SJCRH30 (cell line): Measurements from ENCODE around the gene NME3. TPM values are rescaled to one million over a fixed set of nuclear protein-coding genes. Genes with fewer than 3 reads are reported as not detected.
"Not testable (repeated sequence)": the region's sequence is repeated elsewhere in the genome, so short reads cannot be mapped to it uniquely, and the experiment has no call there.

Source experiments
- DNase-seq, 2 experiments: peaks; one replicate each; pipeline ENCODE4 v3.0.0-alpha.2; 2015 to 2020
- H3K27ac ChIP-seq: fragments of 250-450 bp; sonication (Bioruptor Pico); 2 replicates; pipeline ENCODE4 v1.5.1; 2020; ENCODE audit warnings: mild to moderate bottlenecking, moderate library complexity
- H3K27me3 ChIP-seq: fragments of 250-450 bp; sonication (Bioruptor Pico); 2 replicates; pipeline ENCODE4 v1.5.1; 2020; ENCODE audit warnings: mild to moderate bottlenecking, moderate library complexity
- H3K36me3 ChIP-seq: fragments of 250-450 bp; sonication (Bioruptor Pico); 2 replicates; pipeline ENCODE4 v1.5.1; 2020; ENCODE audit warnings: mild to moderate bottlenecking, moderate library complexity
- H3K4me1 ChIP-seq: fragments of 250-450 bp; sonication (Bioruptor Pico); 2 replicates; pipeline ENCODE4 v1.5.1; 2020; ENCODE audit warnings: mild to moderate bottlenecking, moderate library complexity
- H3K4me3 ChIP-seq: fragments of 250-450 bp; sonication (Bioruptor Pico); 2 replicates; pipeline ENCODE4 v1.5.1; 2020; ENCODE audit warnings: mild to moderate bottlenecking, moderate library complexity
- H3K9me3 ChIP-seq: fragments of 250-450 bp; sonication (Bioruptor Pico); replicated peaks from 2 replicates; pipeline ENCODE4 v1.5.1; 2020; ENCODE audit warnings: mild to moderate bottlenecking, moderate library complexity
- total RNA-seq: library from RNA; depleted of rRNA; stranded (reverse); fragments of >200 nt; shearing (Covaris generic); gene quantifications from 2 replicates; pipeline ENCODE4 v1.2.3, GENCODE V29; 2014

The NME3 gene
- total RNA-seq, 1 experiment from 2014 or later = 1.6 TPM

GRCh38 chr16:1808691-1809090, 37.3 kb upstream of the NME3 start:
- Histone ChIP-seq H3K9me3 (no peaks in the 10 kb centered on the region), H3K27me3 (no peaks in the 10 kb centered on the region), H3K4me3 (no peak overlapping the region), H3K27ac (no peak overlapping the region), H3K4me1 (no peaks in the 10 kb centered on the region), H3K36me3 (no peaks in the 10 kb centered on the region)
- no peak for DNase-seq

DNA sequence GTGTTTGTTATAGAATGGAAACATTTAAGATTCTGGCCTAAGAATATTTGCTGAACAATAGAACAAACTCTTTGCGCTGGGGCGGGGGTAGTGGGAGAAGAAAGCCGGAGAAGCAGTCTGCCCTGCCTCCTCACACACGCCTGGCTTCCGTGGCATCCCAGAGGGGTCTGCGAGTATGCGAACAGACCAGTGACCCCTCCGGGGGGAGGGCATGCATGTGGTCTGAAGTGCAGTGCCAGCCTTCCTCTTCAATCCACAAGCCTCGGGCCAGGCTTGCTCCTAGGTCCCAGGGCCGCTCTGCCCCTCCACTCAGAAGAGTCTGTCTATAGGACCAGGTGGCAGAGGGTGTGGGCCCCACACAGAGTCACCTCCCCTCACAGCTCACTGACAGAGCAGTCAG, 36.3 kb upstream of the NME3 start:
- Histone ChIP-seq H3K4me1 (no peaks in the 10 kb centered on the region), H3K4me3 (no peak overlapping the region), H3K9me3 (no peaks in the 10 kb centered on the region), H3K27me3 (no peaks in the 10 kb centered on the region), H3K36me3 (no peaks in the 10 kb centered on the region), H3K27ac (no peak overlapping the region)
- DNase-seq = no peak

GRCh38 chr16:1800701-1801100, 29.4 kb upstream of the NME3 start:
- H3K4me1 ChIP-seq = no peaks in the 10 kb centered on the region
- peaks cover 4% of the 10 kb centered on the region; the same call in 1 of the 2 replicates for H3K9me3 ChIP-seq
- no peak overlapping the region for H3K27ac ChIP-seq
- H3K36me3 ChIP-seq = no peaks in the 10 kb centered on the region
- no peak overlapping the region for H3K4me3 ChIP-seq
- DNase-seq = no peak
- H3K27me3 ChIP-seq = no peaks in the 10 kb centered on the region

DNA sequence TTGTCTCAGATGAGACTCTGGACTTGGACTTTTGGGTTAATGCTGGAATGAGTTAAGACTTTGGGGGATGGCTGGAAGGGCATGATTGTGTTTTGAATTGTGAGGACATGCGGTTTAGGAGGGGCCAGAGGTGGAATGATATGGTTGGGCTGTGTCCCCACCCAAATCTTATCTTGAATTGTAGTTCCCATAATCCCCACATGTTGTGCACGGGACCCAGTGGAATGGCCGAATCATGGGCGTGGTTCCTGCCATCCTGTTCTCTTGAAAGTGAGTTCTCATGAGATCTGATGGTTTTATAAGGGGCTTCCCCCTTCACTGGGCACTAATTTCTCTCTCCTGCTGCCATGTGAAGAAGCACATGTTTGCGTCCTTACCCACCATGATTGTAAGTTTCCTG, 27.9 kb upstream of the NME3 start:
- H3K4me1 ChIP-seq, H3K9me3 ChIP-seq, H3K36me3 ChIP-seq, H3K27ac ChIP-seq, H3K27me3 ChIP-seq, DNase-seq, H3K4me3 ChIP-seq: not testable (repeated sequence)

- DNase-seq = peak in 1 of 2 experiments; percentile 18
- Histone ChIP-seq H3K4me1 (peaks cover 9% of the 10 kb centered on the region; the same call in 1 of the 2 replicates), H3K9me3 (peaks cover 4% of the 10 kb centered on the region; the same call in 1 of the 2 replicates), H3K4me3 (no peak overlapping the region), H3K27me3 (no peaks in the 10 kb centered on the region), H3K36me3 (no peaks in the 10 kb centered on the region), H3K27ac (no peak overlapping the region)
Observed at GRCh38 chr16:1794908-1795666, 23.7 kb upstream of the NME3 start.

DNA sequence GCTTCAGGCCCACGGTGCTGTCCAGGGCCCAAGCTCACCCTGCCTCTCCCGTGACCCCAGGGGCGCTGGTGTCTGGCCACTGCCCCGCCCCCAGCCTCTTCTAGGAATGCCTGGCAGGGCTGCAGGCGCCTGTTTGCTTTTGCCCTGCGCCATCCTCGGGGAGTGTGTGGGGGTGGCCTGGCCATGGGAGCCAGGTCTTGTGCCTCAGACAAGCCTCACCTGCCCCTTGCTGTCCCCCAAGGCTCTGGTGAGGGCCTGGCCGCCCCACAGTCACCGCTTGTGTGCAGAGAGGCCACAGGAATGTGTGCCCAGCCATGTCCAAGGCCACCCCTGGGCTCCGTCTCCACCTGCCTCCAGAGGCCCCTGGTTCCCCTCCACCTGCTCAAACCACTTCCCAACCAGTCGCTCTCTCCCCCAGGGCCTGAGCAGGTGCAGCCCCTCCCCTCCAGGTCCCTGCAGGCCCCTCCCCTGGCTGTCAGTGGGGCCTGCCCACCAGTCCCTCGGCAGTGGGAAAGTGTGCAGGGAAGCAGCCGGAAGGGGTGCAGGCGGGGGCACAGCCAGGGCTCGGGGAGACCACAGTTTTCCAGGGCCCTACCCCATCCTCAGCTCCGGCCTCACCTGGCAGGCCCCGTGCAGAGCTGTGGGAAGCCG, 23.0 kb upstream of the NME3 start:
- Histone ChIP-seq H3K4me3 (no peak overlapping the region), H3K4me1 (peaks cover 9% of the 10 kb centered on the region; the same call in 1 of the 2 replicates), H3K9me3 (peaks cover 4% of the 10 kb centered on the region; the same call in 1 of the 2 replicates), H3K27ac (no peak overlapping the region), H3K27me3 (no peaks in the 10 kb centered on the region), H3K36me3 (peaks cover under 1% of the 10 kb centered on the region; the same call in 1 of the 2 replicates)
- DNase-seq = peak in 1 of 2 experiments; percentile 20

DNA sequence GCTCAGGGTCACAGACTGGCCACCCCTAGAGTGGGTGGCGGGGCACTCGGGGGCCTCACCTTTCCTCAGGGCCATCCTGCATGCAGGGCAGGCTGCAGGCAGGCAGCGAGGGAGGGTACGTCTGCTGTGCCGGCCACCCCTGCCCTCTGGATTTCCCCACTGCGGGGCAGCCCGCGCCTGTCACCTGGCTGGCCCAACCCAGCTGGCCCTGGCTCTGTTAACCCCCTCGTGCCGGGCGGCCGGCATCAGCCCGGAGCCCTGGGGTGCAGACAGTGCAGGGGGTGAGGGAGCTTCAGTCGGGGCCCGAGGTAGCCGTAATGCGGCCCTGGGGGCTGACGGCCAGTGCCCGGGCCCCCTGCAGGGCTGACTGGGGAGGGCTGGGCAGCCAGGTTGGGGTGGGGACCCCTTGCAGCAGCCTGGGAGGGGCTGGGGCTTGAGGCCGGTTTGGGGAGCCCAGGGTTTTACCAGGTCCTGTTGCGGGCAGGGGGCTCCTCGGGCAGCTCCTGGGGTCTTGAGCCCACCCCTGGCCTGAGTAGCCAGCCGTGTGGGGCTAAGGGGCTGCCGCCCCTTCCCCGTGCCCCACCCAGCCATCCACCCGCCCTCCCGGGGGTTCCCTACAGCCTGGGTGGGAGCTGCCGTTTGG, 22.4 kb upstream of the NME3 start, which contains the start of gene IGFALS:
Gene IGFALS (minus strand): TSS at position 128 of the 643 bp plus-strand sequence. CDS start 53 bp downstream, at position 75.
- DNase-seq = no peak
- no peak within 1 kb of the TSS for H3K27ac ChIP-seq
- H3K9me3 ChIP-seq = peaks cover 4% of the 10 kb centered on the region; the same call in 1 of the 2 replicates
- H3K27me3 ChIP-seq = no peaks in the 10 kb centered on the region
- H3K36me3 ChIP-seq = peaks cover 3% of the 10 kb centered on the region; the same call in 1 of the 2 replicates
- H3K4me3 ChIP-seq = no peak within 1 kb of the TSS
- H3K4me1 ChIP-seq = peaks cover 9% of the 10 kb centered on the region; the same call in 1 of the 2 replicates

- peaks cover 3% of the 10 kb centered on the region; the same call in 1 of the 2 replicates for H3K9me3 ChIP-seq
- no peak for DNase-seq
- H3K27me3 ChIP-seq = no peaks in the 10 kb centered on the region
- peaks cover 3% of the 10 kb centered on the region; the same call in 1 of the 2 replicates for H3K36me3 ChIP-seq
- peaks cover 9% of the 10 kb centered on the region; the same call in 1 of the 2 replicates for H3K4me1 ChIP-seq
- no peak overlapping the region for H3K27ac ChIP-seq
- H3K4me3 ChIP-seq = no peak overlapping the region
Observed at GRCh38 chr16:1792836-1793577, 21.7 kb upstream of the NME3 start.

- H3K9me3 ChIP-seq = no peaks in the 10 kb centered on the region
- H3K4me1 ChIP-seq = peaks cover 9% of the 10 kb centered on the region; the same call in 1 of the 2 replicates
- H3K36me3 ChIP-seq = peaks cover 3% of the 10 kb centered on the region; the same call in 1 of the 2 replicates
- no peaks in the 10 kb centered on the region for H3K27me3 ChIP-seq
- H3K27ac ChIP-seq = no peak overlapping the region
- DNase-seq = no peak
- no peak overlapping the region for H3K4me3 ChIP-seq
Observed at GRCh38 chr16:1791943-1792812, 20.8 kb upstream of the NME3 start.

GRCh38 chr16:1791256-1791942, 20.1 kb upstream of the NME3 start:
- no peak overlapping the region for H3K27ac ChIP-seq
- H3K4me3 ChIP-seq = no peak overlapping the region
- no peaks in the 10 kb centered on the region for H3K9me3 ChIP-seq
- DNase-seq = no peak
- H3K36me3 ChIP-seq = peaks cover 3% of the 10 kb centered on the region
- no peaks in the 10 kb centered on the region for H3K27me3 ChIP-seq
- peaks cover 9% of the 10 kb centered on the region; the same call in 1 of the 2 replicates for H3K4me1 ChIP-seq

DNA sequence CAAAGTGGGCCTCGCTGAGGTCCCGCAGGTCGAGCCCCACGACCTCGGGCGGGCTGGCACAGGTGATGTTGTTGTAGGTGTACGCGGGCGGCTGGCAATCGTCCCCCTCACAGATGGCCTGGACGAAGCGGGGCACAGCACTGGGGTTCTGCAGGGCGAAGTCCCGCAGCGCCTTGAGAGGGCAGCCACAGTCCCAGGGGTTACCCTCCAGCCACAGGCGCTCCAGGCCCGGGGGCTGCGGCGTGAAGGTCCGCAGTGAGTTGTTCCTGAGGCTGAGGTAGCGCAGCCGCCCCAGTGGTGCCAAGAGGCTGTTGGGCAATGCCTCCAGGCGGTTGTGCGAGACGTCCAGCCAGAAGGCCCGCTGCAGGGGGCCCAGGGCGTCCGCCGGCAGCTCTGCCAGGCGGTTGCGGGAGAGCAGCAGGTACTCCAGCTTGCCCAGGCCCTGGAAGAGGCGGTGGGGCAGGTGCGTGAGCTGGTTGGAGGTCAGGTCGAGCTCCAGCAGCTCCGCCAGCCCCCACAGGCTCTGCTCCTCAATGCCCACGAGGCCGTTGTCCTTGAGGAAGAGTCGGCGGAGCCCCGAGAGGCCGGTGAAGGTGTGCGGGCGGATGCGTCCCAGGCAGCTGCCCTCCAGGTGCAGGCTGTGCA, 19.4 kb upstream of the NME3 start:
- no peak overlapping the region for H3K4me3 ChIP-seq
- H3K27me3 ChIP-seq = no peaks in the 10 kb centered on the region
- peaks cover 9% of the 10 kb centered on the region; the same call in 1 of the 2 replicates for H3K4me1 ChIP-seq
- H3K9me3 ChIP-seq = no peaks in the 10 kb centered on the region
- H3K36me3 ChIP-seq = peaks cover 3% of the 10 kb centered on the region
- DNase-seq = no peak
- no peak overlapping the region for H3K27ac ChIP-seq

DNA sequence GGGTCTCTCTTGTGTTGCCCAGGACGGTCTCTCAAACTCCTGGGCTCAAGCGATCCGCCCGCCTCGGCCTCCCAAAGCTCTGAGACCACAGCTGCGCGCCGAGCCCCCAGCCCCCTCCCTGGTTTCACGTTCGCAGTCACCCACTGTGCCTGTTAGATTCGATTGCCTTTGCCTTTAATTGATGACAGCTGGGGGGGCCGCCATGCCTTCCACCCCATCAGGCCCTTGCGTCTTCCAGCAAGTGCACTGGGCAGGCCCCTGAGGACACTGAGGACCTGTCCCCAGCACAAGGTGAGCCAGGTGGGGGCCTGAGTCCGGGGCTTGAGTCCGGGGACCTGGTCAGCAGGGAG, 18.9 kb upstream of the NME3 start:
- peaks cover 3% of the 10 kb centered on the region for H3K36me3 ChIP-seq
- H3K27ac ChIP-seq = no peak overlapping the region
- peaks cover 9% of the 10 kb centered on the region; the same call in 1 of the 2 replicates for H3K4me1 ChIP-seq
- no peak overlapping the region for H3K4me3 ChIP-seq
- DNase-seq = no peak
- H3K9me3 ChIP-seq = no peaks in the 10 kb centered on the region
- no peaks in the 10 kb centered on the region for H3K27me3 ChIP-seq

DNA sequence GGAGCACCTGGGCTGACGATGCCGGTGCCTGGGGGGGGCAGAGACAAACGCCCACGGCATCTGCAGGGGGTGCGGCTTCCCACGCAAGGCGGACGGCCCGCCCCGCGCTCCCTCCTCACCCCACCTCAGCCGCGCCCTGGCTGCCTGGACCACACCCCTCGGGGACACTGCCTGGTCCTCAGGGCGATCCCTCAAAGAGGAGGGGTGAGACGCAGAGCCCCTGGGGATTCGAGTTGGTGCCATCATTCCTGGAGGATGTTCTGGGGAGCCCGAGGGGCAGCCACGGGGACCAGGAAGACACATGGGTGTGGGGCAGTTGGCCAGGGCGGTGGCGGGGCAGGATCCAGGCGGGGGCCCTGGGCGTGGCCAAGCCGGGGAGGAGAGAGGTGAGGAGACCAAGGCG, 18.3 kb upstream of the NME3 start:
- no peak overlapping the region for H3K27ac ChIP-seq
- no peaks in the 10 kb centered on the region for H3K27me3 ChIP-seq
- H3K4me3 ChIP-seq = no peak overlapping the region
- peaks cover 5% of the 10 kb centered on the region; the same call in 1 of the 2 replicates for H3K4me1 ChIP-seq
- H3K9me3 ChIP-seq = no peaks in the 10 kb centered on the region
- DNase-seq = no peak
- H3K36me3 ChIP-seq = peaks cover 3% of the 10 kb centered on the region
